Kidney epithelial cell (primary cell): Measurements from ENCODE around the gene CNOT6. TPM values are rescaled to one million over a fixed set of nuclear protein-coding genes. Genes with fewer than 3 reads are reported as not detected.

Source experiments
- DNase-seq: peaks from one replicate; pipeline ENCODE4 v3.0.0-alpha.2; 2010; ENCODE audit warnings: low read depth
- H3K27me3 ChIP-seq: 2 replicates; pipeline ENCODE4 v1.6.0; 2011; ENCODE audit warnings: low read length; ENCODE audit not compliant: control insufficient read depth, insufficient read depth
- H3K36me3 ChIP-seq: 2 replicates; pipeline ENCODE4 v1.5.1; 2011; ENCODE audit warnings: low read length; ENCODE audit not compliant: control insufficient read depth, insufficient read depth
- H3K4me3 ChIP-seq: 2 replicates; pipeline ENCODE4 v1.5.1; 2011; ENCODE audit warnings: low read depth, mild to moderate bottlenecking, control low read depth, low read length
- CTCF ChIP-seq: IDR thresholded peaks from 2 replicates; pipeline ENCODE4 v1.5.1; 2011; ENCODE audit warnings: mild to moderate bottlenecking, moderate library complexity, low read length, control low read depth, inconsistent platforms; ENCODE audit not compliant: insufficient read depth, poor library complexity, severe bottlenecking
- total RNA-seq: library from RNA; depleted of rRNA; stranded (reverse); fragments of >200 nt; gene quantifications from 2 replicates; pipeline ENCODE4 v1.2.3, GENCODE V29; 2015

Gene CNOT6
- total RNA-seq, 1 donor from 2014 or later = 31.1 TPM

- Histone ChIP-seq H3K27me3 (peaks cover 20% of the 10 kb centered on the region), H3K4me3 (no peak overlapping the region), H3K36me3 (no peaks in the 10 kb centered on the region)
- no peak for TF ChIP-seq CTCF
- DNase-seq = no peak
These were observed 112.1 kb downstream of the CNOT6 start for GRCh38 chr5:180606215-180606785.

GRCh38 chr5:180607861-180608571 is 113.8 kb downstream of the CNOT6 start:
- no peak for DNase-seq
- TF ChIP-seq CTCF = no peak
- no peak overlapping the region for H3K4me3 ChIP-seq
- H3K27me3 ChIP-seq = peaks cover 16% of the 10 kb centered on the region
- H3K36me3 ChIP-seq = no peaks in the 10 kb centered on the region

- H3K4me3 ChIP-seq = no peak overlapping the region
- H3K36me3 ChIP-seq = no peaks in the 10 kb centered on the region
- peaks cover 18% of the 10 kb centered on the region for H3K27me3 ChIP-seq
- no peak for DNase-seq
- no peak for TF ChIP-seq CTCF
These were observed 114.6 kb downstream of the CNOT6 start for GRCh38 chr5:180608572-180609310.

- TF ChIP-seq CTCF = no peak
- peaks cover 20% of the 10 kb centered on the region for H3K27me3 ChIP-seq
These were observed 115.2 kb downstream of the CNOT6 start for GRCh38 chr5:180609386-180609785.

GRCh38 chr5:180609817-180610550 is 115.8 kb downstream of the CNOT6 start:
- Histone ChIP-seq H3K4me3 (no peak overlapping the region), H3K36me3 (no peaks in the 10 kb centered on the region), H3K27me3 (peaks cover 20% of the 10 kb centered on the region)
- TF ChIP-seq CTCF = no peak
- no peak for DNase-seq

More at GRCh38 chr5:180609386-180609785, 115.2 kb downstream of the CNOT6 start:
- no peak overlapping the region for H3K4me3 ChIP-seq
- no peak for DNase-seq
- H3K36me3 ChIP-seq = no peaks in the 10 kb centered on the region
